IPS-18c (cell line): ENCODE measurements around the gene MGAT5.

Source experiments
- H3K4me3 ChIP-seq: 2 replicates; pipeline ENCODE4 v1.7.0; 2013; ENCODE audit warnings: low read depth, mild to moderate bottlenecking, low read length, moderate library complexity; ENCODE audit not compliant: insufficient read depth
- H3K9me3 ChIP-seq: one replicate; pipeline ENCODE4 v1.6.1; 2013; ENCODE audit warnings: mild to moderate bottlenecking, low read length, moderate library complexity; ENCODE audit not compliant: control insufficient read depth, insufficient read depth

The MGAT5 gene

DNA sequence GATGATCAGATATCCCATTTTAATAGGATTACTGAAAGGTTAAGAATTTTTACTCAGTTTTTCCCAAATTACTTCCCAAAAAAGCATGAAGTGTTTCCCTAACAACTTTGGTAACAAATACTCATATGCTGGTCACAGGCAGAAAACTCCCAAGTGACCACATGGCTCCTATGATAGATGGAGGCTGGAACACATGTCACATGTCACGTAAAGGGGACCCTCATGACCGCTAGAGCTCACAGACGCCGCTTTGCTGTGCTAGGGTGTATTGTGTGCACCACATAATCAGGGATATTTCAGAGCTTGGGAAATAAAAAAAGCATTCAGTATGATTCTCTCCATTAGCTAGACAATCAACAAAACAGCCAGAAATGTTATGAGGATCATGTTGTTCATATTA lies 236.7 kb downstream of the MGAT5 start:
- H3K9me3 ChIP-seq, result no peaks in the 10 kb centered on the region

DNA sequence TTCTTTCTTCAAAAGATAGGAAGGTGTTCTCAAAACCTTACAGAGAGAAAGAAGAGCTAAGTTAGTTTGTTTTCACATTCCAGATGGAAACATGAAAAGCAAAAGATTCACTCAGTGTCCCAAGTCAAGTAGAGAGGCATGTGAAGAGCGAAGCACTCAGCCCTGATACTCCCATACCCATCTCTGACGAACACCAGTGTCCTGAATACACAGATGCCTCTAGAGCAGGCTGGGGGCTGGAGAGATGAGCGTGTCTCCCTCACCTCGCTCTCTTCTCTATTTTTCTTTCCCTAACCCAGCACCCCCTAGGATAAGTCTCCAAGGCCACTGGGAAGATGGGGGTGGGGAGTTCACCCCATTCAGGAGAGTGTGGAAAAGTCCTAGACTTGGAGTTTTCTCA lies 237.2 kb downstream of the MGAT5 start:
- Histone ChIP-seq H3K9me3 (no peaks in the 10 kb centered on the region), H3K4me3 (no peak overlapping the region)

More for the DNA sequence above, 236.7 kb downstream of the MGAT5 start:
- no peak overlapping the region for H3K4me3 ChIP-seq

DNA sequence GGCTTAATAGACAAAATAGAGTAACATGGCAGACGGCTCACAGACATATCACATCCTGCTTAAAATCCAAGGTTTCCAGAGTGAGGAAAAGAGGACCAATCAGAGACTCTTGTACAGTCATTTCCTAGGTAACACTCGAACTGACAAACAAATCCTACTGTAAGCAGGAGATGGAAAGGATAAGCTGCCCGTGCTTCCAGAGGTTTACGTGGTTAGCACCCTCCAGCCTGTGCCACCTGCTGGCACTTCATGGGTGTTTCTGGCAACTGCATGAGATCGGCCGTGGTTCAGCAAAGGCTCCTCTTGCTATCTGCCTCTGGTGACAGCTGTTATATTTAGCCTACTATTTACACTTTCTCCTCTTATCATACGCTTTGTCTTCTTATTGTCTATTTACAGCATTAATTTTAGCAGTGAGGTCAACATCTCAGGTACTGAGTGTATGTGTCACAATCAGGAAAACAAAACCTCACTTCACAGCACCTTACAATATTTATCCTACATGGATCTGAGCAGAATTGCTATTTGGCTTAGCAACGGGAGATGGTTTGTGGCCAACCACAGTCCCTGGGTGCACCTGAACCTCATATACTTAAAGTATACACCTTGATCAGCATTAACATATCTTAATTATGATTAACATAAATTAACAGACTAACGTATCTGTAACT lies 238.0 kb downstream of the MGAT5 start:
- Histone ChIP-seq H3K4me3 (no peak overlapping the region), H3K9me3 (no peaks in the 10 kb centered on the region)

DNA sequence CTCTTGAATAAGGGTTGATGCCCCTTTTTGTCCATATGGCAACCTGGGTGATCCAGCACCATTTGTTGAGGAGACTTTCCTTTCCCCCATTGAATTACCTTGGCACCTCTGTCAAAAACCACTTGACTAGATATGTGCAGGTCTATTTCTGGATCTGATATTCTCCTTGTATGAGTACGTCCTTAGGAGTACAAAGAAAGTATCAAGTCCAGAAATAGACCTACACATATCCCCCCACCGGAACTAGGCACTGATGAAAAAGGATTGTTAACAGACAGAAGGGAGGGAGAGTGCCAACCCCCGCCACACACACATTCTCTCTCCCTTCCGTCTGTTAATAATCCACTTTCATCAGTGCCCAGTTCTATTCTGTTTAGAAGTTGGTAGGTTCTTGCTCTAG lies 239.9 kb downstream of the MGAT5 start:
- Histone ChIP-seq H3K4me3 (no peak overlapping the region), H3K9me3 (no peaks in the 10 kb centered on the region)

DNA sequence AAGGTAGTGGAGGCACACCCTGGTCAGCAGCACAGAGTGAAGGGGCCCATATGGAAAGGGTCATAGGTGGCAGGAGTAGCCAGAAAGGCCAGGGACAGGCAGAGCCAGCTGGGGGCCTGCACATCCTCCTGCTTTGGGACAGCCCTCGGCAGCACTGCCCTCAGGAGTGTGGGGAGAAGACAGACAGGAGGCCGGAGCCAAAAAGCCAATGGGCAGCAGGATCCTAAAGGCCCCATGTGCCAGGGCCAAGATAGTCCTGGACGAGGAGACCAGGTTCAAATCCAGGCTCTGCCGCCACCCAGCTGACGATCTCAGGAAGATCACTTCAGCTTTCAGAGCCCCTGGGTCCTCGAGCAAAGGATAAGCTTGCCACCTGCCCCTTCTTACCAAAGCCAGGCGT lies 244.8 kb downstream of the MGAT5 start:
- peaks cover 3% of the 10 kb centered on the region for H3K9me3 ChIP-seq
- no peak overlapping the region for H3K4me3 ChIP-seq

DNA sequence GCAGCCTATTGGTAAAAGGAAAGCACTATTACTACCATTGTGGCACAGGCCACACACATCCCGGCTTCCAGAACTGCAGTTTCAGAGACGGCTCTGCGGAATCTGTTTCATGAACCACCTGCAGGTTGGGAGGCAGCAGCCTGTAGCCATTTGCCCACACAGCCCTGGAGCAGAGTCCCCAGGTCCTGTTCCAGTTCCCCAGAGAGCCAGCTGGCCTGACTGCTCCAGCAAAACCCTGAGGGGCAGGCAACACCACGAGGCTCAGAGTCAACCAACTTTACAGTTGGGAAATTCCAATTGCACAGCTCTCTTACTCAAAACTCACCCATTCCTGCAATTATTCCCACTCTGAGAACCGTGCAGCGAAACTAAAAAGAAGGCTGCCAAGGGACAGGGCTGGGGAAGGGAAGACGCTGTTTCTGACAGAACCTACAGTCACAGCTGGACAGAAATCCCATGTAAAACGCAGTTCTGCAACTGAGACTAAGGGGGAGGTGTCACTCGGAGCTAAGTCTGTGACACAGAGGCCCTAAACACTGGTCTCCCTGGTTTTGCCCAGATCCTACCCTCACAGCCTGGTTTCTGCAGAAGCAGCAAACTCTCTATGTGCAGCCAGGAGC lies 245.5 kb downstream of the MGAT5 start:
- no peak overlapping the region for H3K4me3 ChIP-seq
- peaks cover 3% of the 10 kb centered on the region for H3K9me3 ChIP-seq

DNA sequence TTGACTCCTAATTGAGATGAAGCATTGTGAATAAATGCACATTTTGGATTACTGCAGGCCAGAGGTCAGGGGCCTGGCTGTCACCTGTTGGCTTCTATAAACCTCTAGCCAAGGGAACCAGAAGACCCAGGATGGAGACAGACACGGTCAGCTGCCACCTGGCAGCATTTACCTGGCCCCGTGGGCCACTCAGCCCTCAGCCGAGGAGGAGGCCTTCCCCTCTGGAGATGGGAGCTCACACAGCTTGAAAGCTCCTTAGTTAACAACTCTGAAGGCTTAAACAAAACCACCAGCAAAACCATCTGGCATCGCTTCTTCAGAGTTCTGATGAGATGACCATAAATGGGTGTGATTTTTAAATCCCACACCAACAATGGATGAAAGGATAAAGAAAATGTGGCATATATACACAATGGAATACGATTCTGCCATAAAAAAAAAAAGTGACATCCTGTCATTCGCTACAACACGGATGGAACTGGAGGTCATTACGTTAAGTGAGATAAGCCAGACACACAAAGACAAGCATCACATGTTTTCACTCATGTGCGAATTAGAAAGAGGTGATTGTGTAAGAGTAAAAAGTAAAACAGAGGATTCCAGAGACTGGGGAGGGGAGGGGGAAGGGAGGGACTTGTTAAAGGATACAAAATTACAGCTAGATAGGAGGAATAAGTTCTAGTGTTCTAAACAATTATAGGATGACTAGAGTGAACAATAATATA lies 246.5 kb downstream of the MGAT5 start:
- peaks cover 3% of the 10 kb centered on the region for H3K9me3 ChIP-seq
- H3K4me3 ChIP-seq, result no peak overlapping the region

DNA sequence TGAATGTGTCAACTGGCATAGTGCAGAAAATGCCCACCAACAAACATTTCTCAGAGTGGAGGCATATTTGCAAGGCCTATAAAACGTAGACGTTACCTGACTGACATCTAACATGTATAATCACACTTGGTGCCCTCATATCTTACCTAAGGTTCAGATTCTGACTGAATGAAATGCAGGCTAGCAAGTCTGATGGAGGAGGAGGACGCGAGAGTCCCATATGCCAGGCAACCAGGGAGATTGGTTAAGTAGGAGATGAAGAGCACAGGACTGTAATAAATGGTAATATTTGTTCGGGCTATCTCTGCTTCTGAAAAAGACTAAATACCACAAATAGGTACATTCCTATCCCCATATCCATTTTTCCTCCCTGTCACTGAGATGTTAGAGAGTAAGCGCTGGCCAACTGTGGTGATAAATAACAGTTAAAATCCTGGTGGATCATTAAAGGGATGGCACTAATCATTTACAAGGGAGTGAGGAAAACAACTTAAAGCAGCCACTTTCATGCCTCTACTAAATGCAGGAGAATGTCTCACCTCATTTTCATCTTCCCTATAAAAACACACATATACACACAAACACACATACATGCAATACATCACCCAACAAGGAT lies 247.7 kb downstream of the MGAT5 start:
- H3K9me3 ChIP-seq, result peaks cover 3% of the 10 kb centered on the region
- no peak overlapping the region for H3K4me3 ChIP-seq

DNA sequence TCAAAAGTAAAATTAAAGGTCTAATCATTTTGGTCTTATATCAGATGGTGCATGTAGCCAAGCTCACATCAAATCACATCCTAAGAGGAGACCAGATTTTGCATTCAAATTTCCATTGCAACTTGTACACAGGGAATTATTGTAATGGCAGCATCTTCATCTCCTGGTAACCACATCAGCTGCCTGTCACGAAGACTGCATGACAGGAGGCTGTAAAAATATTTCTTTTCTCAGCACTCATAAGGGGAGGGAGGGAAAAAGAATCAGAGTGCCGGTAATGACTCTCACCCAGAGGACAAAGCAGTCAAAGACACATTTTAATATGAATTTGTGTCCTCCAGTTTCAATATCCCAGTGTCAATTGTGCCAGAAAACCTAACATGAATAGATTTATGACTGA lies 248.2 kb downstream of the MGAT5 start:
- peaks cover 3% of the 10 kb centered on the region for H3K9me3 ChIP-seq
- no peak overlapping the region for H3K4me3 ChIP-seq
